ENCODE measurements around the gene C9orf78.
A peak's percentile ranks its signal among the peaks of the same experiment; 100 is the strongest.

Gene C9orf78

DNA sequence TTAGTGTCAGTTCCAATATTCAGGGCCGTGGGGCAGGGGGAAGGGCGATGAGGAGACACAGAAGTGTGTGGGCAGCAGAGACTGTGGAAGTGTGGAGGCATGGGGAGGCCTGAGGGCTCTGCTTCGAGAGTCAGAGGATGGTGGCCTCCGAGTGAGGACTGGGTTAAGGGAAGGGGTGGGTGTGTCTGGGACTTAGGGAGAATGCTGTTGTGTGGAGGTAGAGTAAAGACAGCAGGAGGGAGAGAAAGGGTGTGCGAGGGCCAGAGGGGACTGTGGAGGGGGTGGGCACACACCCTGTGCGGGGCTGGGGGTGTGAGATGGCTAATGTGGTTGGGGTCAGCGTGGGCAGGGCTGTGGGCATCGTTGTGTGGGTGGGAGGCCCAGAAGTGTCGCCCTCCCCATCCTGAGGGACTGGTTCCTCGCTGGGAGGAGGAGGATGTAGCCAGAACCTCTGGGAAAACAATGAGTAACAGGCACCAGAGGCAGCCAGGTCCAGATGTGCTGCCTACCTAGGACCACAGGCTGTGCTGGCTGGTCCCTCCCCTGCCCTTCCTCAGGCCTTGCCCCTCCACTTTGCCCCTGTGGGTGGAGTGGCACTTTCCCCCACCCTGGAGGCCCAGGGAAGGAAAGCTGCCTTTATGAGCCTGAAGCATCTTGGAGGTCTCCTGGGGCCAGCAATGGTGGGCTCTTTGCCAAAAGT lies 4.4 kb upstream of the C9orf78 start:
- DNase-seq = no peak

GRCh38 chr9:129838707-129839259 lies 3.7 kb upstream of the C9orf78 start:
- DNase-seq = no peak

- DNase-seq = no peak
Observed at GRCh38 chr9:129836311-129837007, 1.4 kb upstream of the C9orf78 start.

DNA sequence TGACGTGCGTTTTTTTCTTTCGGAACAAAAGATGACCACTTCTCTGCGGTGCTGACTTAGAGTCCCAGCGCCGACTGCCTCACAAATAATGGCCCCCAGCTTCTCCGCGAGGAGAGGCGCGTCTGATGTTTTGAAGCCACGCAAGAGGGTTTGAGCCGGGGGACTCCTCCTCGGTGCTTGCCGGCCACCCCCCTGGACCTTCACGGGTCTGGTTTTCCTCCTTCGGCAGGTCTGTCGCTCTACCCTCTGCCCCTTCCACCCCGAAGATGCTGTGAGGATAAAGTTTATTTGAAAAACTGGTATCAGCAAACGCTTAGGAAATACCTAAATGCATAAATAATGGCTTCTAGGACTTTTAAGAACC lies 767 bp upstream of the C9orf78 start:
- no peak for DNase-seq

DNA sequence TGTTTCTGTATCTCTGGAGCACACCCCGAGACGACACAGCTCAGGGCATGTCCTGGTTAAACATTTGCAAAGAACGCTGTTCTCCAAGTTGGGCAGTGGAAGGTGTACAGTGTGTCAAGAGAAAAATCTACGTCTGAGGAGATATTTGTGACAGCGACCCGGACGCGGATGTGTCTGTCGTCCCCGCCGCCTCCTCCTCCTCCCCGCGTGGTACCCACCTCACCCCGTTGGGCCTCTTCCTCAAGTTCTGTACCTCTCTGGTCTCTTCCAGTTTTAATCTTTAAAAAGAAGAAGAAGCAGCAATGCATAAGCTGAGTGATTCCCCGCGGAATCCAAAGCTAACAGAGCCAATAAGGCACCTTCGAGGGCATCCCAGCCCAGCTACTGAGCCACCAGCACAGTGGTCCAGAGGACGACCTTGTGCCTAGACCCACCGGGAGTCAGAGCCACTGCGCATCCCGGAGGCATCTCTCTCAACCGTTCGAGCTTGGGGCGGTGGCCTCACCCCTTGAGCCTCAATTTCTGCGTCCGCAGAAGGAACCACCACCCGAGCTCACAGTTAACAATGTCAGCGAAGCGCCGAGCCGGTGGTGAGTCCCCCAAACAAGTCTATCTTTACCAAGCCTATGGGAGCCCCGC lies 467 bp downstream of the C9orf78 start:
- no peak for DNase-seq

GRCh38 chr9:129832982-129833381 lies 2.1 kb downstream of the C9orf78 start:
- DNase-seq = no peak

DNA sequence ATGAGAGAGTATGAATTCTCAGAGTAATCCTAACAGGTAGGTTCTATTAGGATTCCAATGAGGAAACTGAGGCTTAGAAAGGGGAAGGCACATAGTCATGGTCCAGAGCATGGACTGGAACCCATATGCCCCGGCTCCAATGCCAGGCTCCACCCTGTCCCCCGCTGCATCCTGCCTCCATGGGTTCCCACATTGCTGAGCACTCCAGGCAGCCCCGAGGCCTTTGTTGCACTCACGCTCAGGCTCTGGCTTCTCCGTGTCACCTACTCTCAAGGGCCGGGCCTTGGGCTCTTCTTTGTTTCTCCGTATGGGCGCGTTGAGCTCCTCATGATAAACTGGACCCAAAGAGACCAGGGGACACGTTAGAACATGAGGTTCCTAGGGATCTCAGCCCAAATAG lies 6.1 kb downstream of the C9orf78 start:
- DNase-seq = no peak

DNA sequence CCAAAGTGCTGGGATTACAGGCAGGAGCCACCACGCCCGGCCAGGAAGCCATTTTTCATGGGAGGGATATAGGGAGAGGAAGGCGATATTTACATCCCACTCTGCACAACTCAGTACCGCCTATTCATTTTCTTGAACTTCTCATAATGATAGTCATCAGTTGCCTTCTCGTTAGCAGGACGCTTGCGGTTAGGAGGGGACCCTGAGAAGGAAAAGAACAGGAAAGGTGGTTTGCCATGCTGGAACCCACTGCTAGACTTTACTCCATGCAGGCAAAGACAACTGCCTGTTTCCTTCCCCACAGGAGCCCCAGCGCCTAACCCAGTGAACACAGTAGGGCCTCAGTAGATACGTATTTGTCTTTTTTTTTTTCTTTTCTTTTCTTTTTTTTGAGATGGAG lies 7.0 kb downstream of the C9orf78 start:
- DNase-seq = no peak

DNA sequence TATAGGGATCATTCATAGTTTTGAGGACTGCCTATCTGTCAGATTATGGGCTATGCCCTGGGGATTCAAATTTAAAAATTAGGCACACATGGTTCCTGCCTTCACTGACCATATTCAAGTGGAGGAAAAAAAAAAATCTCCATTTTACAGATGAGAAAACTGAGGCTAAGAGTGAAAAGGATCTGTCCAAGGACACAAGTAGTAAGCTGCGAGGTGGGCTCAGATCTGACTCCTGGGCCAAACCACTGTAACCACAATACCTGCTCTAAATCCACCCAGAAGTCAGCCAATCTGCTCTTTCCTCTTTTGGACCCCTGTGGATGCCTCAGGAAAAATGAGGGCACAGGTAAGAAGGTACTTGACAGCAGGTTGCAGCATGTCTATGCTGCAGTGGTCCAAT lies 8.3 kb downstream of the C9orf78 start:
- DNase-seq = no peak

DNA sequence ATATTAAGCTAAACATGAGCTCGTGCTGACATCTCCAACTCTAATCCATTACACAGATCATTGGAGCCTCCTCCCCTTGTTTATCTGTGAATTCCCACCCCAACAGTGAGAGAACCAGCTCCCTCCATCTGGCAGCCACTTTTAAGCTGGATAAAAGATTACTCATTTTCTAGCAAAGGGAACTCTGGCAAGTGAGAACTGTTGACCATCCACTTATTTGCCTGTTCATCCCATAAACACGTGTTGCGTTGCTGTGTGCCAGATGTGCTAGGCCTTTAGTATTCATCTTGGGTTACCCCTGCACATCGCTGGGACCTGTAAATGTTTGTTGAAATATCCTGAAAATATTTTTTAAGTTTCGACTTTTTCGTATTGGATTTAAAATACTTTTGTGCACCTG lies 8.7 kb downstream of the C9orf78 start:
- DNase-seq = no peak

GRCh38 chr9:129823935-129824601 lies 11.0 kb downstream of the C9orf78 start, which contains the start of gene TOR1A:
TOR1A (minus strand) TSS chr9:129824136; CDS start chr9:129824085, 51 bp downstream.
- peak; percentile 94 for DNase-seq

- DNase-seq = no peak
Observed at GRCh38 chr9:129823542-129823934, 11.5 kb downstream of the C9orf78 start.

DNA sequence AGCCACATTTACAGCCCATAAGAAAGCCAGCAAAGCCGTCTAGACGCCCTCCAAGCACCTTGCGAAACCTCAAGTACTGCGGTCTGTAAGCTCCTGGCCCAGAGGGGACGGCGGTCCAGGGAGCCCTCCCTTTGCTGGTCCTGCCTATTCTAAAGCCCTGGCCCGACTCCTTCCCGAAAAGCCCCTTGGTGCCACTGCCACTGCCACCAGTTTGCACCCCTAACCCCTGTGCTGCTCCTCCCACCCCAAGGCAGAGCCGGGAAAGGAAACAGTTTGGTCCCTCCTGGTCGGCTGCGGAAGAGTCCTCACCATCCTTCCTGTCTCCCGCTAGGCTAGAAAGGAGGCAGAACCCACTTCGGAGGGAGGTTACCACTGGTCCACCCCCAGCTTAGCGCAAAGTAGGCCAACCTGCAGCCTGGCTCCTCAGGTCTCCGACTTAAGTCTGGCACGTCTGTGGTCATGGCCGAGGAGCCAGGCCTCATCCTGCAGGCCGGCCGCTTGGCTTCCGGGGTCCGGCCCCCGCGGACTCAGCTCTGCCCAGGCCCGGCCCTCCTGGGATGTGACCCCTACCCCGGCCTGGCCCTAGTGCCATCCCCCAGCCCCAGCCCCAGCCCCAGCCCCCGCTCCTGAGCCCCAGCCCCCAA lies 12.1 kb downstream of the C9orf78 start:
- DNase-seq = no peak

DNA sequence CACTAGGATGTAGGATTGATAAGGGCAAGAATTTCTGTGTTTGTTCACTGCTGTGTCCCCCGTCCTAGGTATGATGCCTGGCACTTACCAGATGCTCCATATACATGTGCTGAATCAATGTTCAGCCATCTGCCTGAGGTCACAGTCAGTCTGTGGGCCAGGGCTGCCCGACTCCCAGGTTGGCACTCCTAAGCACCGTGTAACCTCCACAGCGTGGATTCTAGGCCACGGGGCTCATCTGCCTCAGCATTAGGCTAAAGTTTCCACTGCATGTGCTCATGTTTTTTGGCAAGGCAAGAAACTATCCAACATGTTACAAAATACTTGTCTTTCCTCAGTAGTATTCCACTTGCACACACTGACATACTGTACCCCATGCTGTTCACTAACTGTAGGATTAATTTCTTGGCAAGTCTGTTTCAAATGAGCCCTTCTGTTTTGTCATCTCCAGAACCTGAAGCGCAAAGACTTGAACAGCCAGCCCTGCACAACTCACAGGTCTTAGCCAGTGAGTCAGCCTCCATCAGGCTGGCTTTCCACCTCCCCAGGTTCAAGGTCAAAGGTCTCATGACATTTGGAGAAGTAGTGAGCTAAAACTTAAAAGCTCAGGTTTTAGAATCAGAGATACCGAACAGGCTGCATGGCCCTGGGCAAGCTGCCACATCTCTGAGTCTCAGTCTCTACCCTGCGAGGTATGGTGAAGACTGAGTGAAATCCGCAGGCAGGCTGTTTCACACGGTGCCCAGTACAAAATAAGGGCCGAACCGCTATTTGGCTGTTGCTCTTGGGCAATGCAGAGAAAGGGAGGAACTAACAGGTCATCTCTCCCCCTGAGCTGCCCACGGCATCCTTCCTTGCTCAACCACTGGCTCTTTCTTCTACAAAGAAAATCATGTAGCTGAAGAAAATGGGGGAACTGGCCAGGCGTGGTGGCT lies 18.3 kb downstream of the C9orf78 start:
- no peak for DNase-seq

GRCh38 chr9:129815278-129815677 lies 19.8 kb downstream of the C9orf78 start:
- no peak for DNase-seq

DNA sequence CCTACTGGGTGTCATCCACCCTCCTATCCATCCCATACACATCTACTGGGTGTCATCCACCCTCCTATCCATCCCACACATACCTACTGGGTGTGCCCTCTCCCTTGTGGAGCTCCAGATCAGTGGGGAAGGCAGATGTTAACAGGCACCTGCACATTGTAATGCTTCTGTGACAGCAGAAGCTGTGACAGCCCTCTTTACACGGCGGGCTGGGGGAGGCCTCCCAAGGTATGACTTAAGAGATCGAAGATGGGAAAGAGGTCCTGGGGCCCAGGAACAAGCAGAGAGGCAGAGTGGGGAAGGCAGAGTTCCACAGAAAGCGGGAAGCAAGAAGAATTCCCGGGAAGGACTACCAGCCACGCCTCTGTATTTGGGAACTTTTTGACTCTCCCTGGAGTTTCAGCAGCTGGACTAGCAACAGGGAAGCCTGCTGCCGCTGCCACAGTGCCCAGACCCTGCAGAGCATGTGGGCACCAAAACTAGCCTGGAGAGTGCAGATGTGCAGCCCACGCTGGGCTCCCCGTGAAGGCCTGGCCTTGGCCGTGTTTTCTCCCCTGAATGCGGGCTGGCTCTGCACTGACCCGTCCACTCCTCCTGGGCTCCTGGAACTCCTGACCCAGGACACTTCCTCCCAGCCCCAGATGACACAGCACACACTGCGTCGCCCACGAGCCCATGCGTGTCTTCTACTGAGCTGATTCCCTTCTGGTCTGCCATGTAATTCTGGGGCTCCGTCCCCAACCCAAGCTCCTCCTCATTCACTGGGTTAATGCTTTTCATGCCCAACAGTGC lies 20.4 kb downstream of the C9orf78 start:
- no peak for DNase-seq

- DNase-seq = no peak
Observed at GRCh38 chr9:129813661-129814060, 21.4 kb downstream of the C9orf78 start.

DNA sequence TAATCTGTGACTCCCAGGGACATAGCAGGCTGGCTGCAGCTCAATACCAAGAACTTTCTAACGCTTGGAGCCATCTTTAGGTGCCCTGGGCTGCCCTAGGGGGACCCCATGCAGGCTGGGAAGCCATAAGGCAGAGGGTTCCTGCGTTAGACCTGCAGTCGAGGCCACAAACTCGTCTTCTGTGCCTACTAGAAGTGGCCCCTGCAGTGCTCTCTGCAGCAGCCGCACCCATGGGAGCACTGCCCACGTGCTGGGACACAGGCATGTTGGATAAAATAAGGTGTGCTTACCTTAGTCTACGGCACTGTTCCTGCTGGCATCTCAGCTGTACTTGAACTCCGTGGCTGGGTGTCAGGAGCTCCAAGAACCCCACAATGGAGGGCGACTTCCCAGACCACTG lies 22.7 kb downstream of the C9orf78 start:
- no peak for DNase-seq

DNA sequence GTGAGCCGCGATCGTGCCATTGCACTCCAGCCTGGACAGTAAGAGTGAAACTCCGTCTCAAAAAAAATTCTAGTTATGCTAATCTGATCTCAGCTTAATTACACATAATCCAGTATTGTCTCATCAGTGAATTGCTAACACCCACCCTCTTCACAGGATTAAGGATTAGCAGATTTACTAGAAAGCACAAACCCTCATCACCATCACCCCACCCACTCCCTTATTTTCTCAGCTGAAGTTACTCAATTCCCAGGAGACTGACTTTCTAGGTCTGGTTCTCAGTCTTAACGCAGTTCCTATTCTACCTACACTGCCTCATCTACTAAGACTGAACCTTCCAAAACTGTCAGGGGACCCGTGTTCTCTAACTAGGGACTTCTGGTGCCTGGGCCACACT lies 23.1 kb downstream of the C9orf78 start:
- DNase-seq = no peak

DNA sequence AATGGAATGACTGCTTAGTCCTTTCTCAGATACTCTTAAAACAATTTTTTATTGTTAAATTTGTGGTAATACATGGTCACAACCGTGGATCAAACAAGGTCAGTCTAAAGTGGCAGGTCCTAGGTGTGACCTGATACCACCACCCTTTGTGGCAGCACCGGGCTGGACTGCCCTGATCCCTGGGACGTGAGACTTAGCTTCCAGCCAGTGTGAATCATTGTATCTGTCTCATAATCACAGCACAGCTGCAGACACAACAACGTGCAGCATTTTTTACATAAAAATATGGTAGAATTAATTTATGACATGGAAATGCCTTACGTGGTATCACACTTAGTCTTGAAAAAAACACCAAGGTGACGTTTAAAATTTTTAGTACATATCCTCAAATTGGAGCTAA lies 24.3 kb downstream of the C9orf78 start:
- no peak for DNase-seq

- no peak for DNase-seq
Observed at GRCh38 chr9:129810116-129810515, 25.0 kb downstream of the C9orf78 start.

All from NCI-H510A treated with DMSO at 0.1 percent for 48 hours (cell line).